GM12872 (cell line): ENCODE results near the gene TNN.

Source experiments
- TF ChIP-seq, protein P1 (sequence below): IDR thresholded peaks from 3 replicates; pipeline ENCODE4 v1.5.1; 2011; ENCODE audit warnings: low read depth, mild to moderate bottlenecking, low read length, moderate library complexity; ENCODE audit not compliant: insufficient read depth

Gene TNN

DNA sequence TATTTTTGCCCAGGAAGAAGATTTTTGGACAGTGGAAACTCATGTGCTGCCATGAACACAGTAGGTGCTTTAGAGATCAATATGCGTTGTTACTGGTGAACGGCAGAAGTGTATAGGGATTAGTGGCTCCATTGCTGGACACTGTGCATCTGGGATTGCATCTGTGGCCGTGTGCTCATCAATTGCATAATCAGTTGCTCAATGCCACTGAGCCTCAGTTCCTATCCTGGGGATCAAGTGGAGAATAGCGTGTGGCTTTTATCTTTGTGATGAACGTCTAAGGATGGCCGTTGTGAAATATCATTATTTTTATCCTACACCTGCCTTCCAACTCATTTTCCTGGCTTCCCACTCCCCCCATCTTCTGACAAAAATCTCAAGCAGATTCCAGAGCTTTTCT, 5.4 kb downstream of the TNN start:
- TF ChIP-seq, protein P1, sequence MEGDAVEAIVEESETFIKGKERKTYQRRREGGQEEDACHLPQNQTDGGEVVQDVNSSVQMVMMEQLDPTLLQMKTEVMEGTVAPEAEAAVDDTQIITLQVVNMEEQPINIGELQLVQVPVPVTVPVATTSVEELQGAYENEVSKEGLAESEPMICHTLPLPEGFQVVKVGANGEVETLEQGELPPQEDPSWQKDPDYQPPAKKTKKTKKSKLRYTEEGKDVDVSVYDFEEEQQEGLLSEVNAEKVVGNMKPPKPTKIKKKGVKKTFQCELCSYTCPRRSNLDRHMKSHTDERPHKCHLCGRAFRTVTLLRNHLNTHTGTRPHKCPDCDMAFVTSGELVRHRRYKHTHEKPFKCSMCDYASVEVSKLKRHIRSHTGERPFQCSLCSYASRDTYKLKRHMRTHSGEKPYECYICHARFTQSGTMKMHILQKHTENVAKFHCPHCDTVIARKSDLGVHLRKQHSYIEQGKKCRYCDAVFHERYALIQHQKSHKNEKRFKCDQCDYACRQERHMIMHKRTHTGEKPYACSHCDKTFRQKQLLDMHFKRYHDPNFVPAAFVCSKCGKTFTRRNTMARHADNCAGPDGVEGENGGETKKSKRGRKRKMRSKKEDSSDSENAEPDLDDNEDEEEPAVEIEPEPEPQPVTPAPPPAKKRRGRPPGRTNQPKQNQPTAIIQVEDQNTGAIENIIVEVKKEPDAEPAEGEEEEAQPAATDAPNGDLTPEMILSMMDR: no peak

GRCh38 chr1:175073633-175074032, 6.0 kb downstream of the TNN start:
- TF ChIP-seq, protein P1: no peak

DNA sequence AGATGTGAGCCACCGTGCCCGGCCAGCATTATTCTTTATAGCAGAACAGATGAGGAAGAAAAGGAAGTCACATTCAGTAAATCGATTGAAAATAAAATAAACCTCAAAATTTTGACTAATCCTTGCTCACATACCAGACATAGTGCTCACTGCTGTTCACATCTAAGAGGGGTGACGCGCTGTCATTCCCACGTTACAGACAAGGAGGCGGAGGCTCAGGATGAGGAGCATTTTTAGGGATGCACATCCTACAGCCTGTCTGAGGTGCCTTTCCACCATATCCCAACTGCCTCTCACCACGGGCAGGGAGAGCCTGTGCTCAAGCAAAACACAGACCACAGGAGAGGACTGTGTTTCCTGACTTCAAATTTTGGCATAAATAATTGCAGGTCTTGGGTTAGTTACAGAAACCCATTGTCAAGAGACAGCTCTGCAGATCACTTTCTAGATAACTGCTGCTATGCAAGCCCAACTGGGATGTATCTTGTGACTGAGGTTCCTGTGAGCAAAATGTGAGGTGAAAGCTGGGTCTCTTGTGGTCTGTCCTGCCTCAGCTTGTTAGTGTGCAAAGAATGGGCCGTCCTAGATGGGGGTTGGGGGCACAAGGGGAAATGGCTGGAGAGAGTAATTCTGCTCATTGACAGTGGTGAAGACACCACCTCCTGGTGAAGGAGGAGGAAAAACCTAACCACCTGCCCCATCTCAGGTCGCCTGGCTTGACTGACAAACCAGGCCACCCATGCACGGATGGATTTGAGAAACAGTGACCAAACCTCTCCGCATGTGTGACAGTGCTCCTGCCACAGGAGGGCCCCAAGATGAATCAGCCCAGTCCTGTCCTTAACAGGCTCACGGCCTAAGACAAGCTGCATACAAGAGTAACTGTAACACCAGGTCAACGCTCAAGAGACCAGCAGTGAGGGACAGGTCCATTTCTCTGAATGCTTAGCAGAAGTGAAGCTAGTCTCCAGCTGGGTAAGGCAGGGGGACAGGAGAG, 8.2 kb downstream of the TNN start:
- TF ChIP-seq, protein P1: 0 out of 3 replicates have a peak, but pooled peaks have one; percentile 17

DNA sequence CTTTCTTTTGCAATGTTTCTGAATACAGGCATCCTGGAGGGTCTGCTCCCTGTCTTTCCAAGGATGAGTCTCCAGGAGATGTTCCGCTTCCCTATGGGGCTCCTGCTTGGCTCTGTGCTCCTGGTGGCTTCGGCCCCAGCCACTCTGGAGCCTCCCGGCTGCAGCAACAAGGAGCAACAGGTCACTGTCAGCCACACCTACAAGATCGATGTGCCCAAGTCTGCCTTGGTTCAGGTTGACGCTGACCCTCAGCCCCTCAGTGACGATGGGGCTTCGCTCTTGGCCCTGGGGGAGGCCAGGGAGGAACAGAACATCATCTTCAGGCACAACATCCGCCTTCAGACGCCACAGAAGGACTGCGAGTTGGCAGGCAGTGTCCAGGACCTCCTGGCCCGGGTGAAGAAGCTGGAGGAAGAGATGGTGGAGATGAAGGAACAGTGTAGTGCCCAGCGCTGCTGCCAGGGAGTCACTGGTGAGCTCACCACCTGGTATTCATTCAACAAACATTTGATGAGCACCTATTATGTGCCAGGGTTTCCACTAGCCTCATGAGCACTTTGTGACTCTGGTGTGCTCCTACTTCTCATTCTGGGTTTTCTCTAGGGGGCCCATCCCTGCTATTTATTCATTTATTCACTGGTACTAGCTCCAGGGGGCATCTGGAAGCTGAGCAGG, 9.9 kb downstream of the TNN start:
- TF ChIP-seq, protein P1: no peak

GRCh38 chr1:175078629-175079028, 11.0 kb downstream of the TNN start:
- TF ChIP-seq, protein P1: no peak

DNA sequence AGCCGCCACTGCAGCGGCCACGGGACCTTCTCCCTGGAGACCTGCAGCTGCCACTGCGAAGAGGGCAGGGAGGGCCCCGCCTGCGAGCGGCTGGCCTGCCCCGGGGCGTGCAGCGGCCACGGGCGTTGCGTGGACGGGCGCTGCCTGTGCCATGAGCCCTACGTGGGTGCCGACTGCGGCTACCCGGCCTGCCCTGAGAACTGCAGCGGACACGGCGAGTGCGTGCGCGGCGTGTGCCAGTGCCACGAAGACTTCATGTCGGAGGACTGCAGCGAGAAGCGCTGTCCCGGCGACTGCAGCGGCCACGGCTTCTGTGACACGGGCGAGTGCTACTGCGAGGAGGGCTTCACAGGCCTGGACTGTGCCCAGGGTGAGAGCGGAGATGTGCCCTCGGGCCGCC, 11.7 kb downstream of the TNN start:
- TF ChIP-seq, protein P1: no peak

DNA sequence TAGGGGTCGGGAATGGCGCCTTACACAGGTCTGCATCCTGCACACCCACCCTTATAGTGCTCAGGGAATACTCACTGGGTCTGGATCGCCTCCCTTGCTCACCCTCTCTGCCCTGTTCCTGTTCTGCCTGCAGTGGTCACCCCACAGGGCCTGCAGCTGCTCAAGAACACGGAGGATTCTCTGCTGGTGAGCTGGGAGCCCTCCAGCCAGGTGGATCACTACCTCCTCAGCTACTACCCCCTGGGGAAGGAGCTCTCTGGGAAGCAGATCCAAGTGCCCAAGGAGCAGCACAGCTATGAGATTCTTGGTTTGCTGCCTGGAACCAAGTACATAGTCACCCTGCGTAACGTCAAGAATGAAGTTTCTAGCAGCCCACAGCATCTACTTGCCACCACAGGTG, 12.4 kb downstream of the TNN start:
- TF ChIP-seq, protein P1: no peak
